Cardiac septum (tissue), 1 donor: ENCODE data around the gene VDAC2. TPM values are rescaled to one million over a fixed set of nuclear protein-coding genes. Genes with fewer than 3 reads are reported as not detected.

ENCODE experiments used
- DNase-seq: peaks from one replicate; pipeline ENCODE4 v3.0.0-alpha.2; 2020; ENCODE audit warnings: low spot score
- intact Hi-C: fragments of 100-400 bp; cut with DNase I; formaldehyde crosslinking; loops from one replicate; pipeline ENCODE4 v1.14.0; 2022
- total RNA-seq: library from RNA; stranded (reverse); fragmentation: NEBNext Ultra II Directional; extraction: Animal tissue kit (Norgen Biotek cat#: 25700); gene quantifications from one replicate; pipeline ENCODE4 v1.2.1, GENCODE V29; 2021
- donor health status: DM: no; HTN: no; CAD: no.

VDAC2 gene
- total RNA-seq, 1 donor from 2014 or later: 388 TPM

DNA sequence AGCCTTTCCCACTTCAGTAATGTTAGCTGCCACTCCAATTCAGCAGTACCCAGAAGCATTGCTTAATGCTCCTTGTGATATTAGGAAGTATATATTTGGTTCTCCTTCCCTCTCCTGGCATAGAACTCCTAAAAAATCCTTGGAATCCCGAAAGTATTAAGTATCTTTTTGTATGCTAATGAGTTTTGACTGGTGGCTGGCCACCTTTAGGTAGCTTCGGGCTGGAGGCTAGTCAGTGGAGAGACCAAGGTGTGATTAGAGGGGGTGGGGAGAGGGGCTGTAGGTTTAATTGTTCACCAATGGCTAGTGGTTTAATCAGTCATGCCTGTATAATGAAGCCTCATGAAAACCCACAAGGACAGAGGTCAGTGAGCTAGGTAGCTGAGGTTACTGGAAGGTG, 12.9 kb downstream of the VDAC2 start:
- no peak for DNase-seq
- intact Hi-C loops: no loop called here

DNA sequence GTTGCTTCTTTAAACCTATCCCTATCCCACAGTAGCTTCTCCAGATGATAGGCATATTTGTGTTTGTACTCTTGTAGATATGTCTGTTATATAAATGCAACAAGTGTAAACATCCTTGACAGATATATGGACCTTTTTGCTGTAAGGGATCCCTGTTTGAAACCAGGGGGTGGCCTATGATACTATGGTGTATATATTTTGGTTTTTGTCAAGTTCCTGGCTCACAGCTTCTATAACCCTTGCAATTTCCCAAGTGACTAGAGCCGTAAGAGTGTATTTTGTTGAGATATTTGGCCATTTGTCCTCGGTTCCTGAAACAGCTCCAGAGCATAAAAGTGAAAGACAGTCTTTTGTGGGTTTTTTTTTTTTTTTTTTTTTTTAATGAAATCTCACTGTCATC, 15.5 kb downstream of the VDAC2 start:
- DNase-seq: no peak
- intact Hi-C loops: loop anchor here (5.0 kb wide), 1 partner anchor 114 kb away; the partner anchor contains the start of gene SAMD8

DNA sequence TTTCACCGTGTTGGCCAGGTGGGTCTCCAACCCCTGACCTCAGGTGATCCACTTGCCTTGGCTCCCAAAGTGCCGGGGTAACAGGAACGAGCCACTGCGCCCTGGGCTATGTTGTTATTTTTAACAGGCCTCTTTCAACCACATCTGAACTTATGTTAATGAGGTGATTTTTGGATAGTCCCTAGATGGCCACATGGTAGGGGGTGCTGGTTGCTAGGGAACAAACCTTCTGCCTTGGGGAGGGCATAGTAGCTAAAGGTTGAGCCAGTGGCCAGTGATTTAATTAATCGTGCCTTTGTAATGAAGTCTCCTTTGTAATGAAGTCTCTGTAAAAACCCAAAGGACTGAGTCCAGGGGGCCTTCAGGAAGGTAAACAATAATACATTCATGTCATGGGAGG, 16.1 kb downstream of the VDAC2 start:
- no peak for DNase-seq
- intact Hi-C loops: loop anchor here (5.0 kb wide), 1 partner anchor 114 kb away; the partner anchor contains the start of gene SAMD8

DNA sequence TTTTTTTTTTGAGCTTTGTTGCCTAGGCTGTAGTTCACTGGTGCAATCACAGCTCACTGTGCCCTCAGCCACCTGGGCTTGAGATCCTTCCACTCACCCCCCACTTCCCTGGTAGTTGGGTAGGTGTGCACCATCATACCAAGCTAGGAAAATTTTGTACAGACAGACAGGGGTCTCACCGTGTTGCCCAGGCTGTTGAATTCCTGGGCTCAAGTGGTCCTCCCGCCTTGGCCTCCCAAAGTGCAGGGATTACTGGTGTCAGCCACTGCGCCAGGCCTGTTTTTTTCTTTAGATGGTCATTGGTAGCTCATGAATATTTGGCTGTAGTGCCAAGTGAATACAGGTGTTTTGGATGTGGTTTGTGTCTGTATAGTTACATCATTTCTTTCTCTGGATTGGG, 17.7 kb downstream of the VDAC2 start:
- no peak for DNase-seq
- intact Hi-C loops: loop anchor here (5.0 kb wide), 1 partner anchor 116 kb away; the partner anchor contains the start of gene SAMD8

DNA sequence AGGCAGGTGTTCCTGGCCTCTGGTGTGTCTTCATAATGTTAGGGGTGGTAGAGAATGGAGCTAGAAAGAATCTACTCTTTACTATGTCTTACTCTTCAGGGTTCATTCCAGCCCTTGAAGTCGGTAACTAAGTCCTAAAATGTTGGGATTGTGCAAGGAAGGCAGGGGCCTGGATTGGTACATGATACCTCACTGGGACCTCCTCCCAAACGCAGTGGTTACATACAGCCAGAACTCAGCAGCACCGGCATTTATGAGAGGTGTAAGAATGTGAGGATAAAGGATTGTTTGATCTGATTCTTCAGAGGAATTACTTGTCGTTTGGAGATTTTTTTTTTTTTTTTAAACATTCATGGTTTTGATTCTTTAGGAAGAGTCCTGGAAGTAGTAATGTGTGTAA, 18.2 kb downstream of the VDAC2 start:
- intact Hi-C loops: loop anchor here (5.0 kb wide), 1 partner anchor 117 kb away; the partner anchor contains the start of gene SAMD8
- DNase-seq: no peak

DNA sequence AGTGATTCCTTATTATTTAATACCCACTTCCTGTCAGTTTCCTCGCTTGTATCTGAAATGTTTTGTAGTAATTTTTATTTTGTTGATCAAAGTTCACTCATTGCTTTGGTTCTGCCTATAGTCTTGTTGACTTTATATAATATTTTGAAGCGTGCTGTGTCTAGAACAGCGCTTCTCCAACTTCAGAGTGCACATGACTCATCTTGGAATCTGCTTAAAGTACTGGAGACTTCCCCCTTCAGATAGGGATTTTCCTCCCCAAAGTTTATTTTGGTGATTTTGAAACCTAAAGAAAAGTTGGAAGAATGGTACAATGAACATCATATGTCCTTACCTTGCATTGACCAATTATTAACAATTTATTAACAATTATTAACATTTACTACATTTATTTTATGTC, 19.4 kb downstream of the VDAC2 start:
- DNase-seq: no peak
- intact Hi-C loops: loop anchor here (2.0 to 10.0 kb wide), 4 partner anchors 41 to 405 kb away; partner anchors contain the start of genes KAT6B and SAMD8

DNA sequence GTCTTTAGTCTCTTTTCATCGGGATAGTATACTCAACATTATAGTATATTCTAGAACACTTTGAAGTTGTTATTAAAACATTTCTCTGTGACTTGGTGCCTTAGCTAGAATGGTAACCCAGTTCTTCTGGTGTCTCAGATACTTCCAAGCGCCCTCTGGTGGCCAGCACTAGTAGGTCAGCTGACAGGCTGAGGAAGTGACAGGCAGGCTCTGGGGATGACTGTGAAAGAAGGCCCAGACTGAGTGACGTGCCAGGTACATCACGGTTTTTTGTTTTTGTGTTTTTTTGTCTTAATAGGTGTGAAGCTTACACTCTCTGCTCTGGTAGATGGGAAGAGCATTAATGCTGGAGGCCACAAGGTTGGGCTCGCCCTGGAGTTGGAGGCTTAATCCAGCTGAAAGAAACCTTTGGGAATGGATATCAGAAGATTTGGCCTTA, 20.0 kb downstream of the VDAC2 start:
- peak; percentile 94 for DNase-seq
- intact Hi-C loops: loop anchor here (2.0 to 10.0 kb wide), 3 partner anchors 42 to 406 kb away; partner anchors contain the start of gene KAT6B

DNA sequence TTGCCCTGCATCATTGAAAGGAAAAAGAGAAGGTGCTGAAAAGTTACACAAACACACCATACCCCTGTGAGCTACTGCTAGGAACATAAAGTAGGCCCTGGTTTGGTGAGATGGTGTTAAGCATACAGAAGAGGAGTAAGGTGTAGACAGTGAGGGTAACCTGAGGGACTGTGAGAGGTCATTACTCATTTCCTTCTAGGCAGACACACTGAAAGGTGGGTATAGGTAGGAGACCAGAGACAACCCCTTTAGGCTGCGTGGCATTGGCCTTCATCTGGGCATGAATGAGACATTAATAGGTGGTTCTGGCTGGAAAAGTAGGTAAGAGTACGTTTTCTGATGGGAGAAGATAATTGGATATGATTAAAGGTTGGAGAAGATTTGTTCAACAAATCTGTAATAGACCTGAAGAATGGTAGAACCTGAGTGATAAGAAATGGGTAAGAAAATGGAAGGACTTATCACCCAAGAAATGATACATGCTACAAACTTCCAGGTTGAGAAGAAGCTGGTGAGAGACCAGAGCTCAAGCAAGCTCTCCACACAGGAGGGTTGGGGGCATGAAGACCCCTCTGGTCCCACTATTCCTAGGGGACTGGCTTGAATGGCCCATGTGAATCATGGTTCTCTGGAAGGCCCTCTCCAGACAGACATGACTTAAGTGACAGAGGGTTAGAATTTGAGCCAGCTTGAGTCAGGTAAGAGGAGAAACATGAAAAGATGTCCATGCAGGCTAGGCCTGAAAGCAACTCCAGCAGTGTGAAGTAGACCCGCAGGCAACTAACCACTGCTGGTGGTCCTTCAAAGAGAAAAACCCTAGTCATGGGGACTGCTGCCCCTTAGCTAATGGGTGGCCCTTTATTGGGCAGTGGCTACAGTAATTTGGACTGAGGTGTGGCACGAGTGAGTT, 21.3 kb downstream of the VDAC2 start:
- DNase-seq: no peak
- intact Hi-C loops: loop anchor here (2.0 to 10.0 kb wide), 3 partner anchors 43 to 407 kb away; partner anchors contain the start of gene KAT6B

DNA sequence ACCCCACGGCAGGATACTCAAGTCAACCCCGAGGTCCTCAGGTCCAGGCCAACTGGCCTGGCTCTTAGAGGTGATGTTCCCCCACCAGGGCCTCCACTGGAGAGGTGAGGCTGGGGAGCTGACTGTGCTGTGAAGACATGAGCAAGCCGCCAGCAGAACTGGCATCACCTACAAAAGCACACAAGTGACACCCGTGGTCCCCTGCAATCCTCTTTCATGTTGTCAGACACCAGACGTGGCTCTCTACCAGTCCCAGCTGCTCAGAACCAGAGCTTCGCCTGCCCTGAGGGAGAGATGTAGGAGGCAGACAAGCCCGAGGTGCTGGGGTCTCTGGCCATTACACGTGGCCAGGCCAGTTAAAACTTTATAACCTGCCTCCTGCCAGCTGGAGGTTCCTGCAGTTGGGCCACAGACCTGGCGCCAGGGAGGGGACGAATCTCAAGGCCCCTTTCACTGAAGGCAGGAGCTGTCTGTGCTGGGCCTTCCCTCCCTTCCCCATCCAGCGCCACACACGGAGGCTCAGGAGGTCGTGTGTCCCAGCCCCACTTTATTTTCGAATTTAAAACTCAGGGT, 22.9 kb downstream of the VDAC2 start:
- DNase-seq: no peak
- intact Hi-C loops: loop anchor here (5.0 to 10.0 kb wide), 2 partner anchors 131 to 409 kb away; partner anchors contain the start of gene KAT6B

DNA sequence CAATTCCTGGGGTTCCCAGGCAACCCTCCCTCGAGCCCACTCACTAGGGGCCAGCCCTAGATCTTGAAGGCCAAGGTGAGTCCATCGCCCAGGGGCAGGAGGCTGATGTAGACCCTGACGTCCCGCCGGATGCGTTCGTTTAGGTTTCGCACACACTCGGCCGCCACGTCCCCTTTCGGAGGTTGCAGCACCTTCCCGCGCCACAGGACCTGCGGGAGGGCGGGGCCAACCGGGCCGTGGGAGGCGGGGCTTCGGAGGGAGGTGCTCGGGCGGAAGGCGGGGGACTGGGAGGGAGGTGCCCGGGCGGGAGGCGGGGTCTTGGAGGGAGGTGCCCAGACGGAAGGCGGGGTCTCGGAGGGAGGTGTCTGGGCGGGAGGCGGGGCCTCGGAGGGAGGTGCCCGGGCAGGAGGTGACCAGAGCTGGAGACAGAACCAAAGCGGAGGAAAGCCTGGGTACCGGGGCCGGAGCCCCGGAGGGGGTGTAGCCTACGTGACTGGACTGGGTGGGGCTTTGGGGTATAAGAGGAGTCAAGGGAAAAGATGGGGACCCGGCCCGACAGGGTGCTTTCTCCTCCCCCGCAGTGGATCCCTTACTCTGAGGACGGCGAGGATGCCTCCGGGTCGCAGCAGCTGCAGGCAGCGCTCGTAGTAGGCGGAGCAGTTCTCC, 23.6 kb downstream of the VDAC2 start:
- DNase-seq: peak; percentile 99
- intact Hi-C loops: loop anchor here (5.0 to 10.0 kb wide), 2 partner anchors 132 to 409 kb away; partner anchors contain the start of gene KAT6B

DNA sequence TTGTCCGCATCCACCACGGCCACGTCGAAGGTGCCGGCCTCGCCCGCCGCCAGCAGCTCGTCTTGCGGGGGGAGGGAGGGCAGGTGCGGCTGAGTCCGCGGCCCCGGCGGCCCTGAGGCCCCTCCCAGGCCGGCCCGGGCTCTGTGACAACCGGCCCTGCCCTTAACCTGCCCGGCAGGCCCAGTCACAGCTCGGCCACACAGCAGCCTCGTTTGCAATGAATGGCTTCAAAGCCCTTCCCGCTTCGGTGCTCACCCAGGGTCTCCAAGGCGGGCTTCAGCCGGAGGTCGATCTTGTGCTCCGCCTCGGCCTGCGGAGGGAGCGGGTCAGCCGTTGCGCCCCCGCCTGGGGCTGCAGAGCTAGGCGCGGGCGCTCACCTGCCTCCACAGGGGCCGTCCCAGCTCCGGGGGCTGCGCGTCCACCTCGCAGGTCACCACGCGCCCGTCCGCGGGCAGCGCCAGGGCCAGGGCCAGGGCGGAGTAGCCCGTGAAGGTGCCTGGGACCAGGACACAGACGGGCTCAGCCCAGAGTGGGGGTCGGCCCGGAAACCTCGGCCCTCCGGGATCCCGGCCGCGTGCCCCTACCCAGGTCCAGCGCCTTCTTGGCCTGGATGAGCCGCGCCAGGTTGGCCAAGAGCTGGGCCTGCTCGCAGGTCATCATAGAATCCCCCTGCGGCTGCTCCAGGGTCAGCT, 24.2 kb downstream of the VDAC2 start:
- intact Hi-C loops: loop anchor here (5.0 to 10.0 kb wide), 3 partner anchors 133 to 968 kb away; partner anchors contain the start of gene KAT6B
- DNase-seq: peak; percentile 79

DNA sequence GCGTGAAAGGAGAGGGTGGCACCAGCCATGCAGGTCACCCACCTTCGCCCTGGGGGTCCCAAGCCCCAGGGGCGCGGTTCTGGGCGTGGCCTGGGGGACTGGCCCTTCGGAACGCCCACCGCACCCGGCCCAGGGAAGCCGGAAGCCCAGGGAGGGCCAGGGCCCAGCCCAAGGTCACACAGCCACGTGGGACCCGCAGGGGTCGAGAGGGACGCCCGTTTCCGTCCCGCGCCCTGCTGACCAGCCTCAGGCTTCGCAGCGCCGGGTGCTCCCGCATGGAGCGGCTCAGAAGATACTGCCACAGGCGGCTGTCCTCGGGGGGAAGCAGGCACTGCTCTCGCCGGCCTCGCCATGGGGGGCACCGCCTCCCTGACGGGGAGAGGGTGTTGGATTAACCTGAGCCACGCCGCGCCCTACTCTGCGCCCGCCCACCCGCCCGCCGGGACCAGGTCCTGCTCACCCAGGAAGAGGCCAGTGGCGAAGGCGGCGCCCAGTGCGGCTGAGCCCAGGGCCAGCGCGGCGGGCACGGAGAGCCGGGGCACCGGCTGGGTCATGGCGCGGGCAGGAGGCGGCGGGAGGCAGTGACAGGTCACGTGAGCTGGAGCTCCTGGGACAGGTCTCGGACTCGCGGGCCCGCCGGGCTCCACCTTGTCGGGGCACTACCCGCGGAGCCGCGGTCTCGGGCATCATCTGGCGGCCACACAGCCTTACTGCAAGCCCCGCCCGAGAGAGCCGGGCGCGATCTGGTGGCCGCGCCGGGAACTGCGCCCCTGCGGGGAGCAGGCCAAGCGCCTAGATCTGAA, 25.0 kb downstream of the VDAC2 start, which contains the start of gene COMTD1:
Gene COMTD1 (minus strand): TSS at position 583 of the 803 bp plus-strand sequence. CDS start 29 bp downstream, at position 554.
- intact Hi-C loops: loop anchor here (5.0 to 10.0 kb wide), 2 partner anchors 411 to 968 kb away; partner anchors contain the start of gene KAT6B
- peak; percentile 98 for DNase-seq

DNA sequence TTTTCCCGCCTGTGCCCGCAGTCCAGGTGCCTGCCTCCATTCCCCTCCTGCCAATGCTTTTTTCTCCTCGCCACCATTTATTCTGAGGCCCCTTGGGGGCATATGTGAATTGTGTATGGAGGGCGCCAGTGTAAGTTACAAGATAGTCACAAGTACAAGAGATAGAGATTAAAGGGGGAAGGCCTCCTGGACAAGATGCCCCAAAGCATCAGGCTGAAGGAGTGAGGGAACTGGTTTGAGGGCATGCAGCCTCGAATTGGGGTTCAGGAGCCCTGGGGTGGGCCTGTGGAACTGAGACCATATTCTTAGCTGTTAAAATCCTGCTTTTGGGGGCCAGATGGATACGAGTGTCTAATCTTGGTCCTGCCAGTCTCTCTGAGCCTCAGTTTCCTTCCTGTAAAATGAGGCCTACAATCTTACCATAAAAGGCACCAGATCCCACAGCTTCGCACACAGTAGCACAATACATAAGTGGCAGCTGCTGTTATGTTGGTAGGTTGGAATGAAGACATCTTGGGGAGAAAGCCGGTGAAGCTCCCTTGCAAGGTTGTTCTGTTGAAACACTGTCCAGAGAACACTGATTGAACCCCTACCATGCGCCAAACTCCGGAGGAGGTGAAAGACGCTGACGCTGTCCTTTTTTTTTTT, 25.7 kb downstream of the VDAC2 start:
- intact Hi-C loops: loop anchor here (5.0 to 10.0 kb wide), 2 partner anchors 412 to 969 kb away; partner anchors contain the start of gene KAT6B
- peak; percentile 66 for DNase-seq

DNA sequence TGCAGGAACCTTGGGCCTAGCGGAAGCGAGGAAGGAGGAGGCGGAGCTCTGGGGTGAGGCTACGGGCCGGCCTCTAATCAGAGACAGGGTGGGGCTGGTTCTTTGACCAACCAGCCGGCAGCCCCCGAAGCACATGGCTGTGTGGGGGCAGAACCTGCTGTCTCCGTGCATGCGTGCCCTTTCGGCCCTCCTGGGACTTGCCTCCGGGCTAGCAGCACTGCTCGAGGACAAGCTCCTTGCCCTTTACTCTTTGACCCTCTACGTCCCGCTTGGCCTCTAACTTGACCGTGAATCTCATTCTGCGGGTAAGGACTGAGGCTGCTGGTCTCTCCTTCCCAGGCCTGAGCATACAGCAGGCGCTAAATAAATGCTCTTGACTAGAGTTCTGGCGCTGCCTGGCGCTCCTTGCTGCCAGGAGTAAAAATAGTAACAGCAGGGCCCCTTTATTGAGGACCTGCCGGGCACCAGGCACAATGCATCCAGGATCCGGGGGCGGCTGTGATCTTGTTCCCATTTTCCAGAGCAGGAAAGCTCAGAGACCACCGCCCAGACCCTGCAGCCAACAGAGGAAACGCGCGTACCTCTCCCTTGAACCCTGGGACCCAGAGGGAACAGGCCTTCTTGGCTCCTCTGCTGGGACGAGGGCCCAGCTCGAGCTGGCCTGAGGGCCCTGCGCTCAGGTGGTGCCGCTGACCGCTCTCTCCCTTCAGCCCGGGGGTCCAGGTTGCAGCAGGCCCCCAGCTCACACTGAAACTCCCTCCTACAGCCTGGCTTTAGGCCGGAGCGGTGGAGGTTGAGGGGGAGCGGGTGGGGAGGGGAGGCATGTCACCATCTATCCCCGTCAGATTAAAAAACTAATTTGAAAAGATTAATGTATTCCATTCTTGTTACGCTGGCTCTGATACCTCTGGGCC, 27.8 kb downstream of the VDAC2 start:
- no peak for DNase-seq
- intact Hi-C loops: loop anchor here (5.0 to 10.0 kb wide), 2 partner anchors 414 to 971 kb away; partner anchors contain the start of gene KAT6B

DNA sequence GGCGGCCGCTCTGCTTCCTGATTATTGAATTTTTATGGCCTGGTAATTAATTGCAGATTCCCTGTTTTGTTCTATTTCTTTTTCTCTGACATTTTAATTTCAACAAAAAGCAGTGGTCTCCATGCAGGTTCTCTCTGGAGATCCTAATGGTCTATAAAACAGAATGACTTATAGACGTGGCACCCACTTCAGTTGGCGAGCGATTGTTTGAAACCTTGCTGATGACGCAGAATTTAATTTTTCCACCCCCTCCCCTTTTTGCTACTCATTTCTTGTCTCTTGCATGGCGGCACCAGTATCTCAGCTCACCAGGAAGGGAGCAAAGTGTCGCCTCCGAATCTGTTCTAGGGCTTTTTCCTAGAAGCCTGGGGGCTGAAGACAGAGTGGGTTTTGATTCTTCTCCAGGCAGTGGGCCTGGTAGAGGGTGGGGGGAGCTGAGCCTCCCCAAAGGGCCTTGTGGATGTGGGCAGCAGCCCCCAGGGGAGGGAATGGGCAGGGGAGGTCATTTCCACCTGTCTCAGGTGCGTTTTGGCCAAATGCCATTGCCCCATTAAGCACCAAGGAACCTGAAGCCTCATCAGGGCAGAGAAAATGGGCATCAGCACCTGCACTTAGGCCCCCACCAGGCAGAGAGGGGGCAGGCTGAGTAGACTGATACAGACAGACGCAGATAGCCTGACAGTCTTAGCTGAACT, 28.6 kb downstream of the VDAC2 start:
- no peak for DNase-seq
- intact Hi-C loops: loop anchor here (5.0 to 10.0 kb wide), 2 partner anchors 414 to 972 kb away; partner anchors contain the start of gene KAT6B
